Myocyte (in vitro differentiated cells): ENCODE data around the gene ZRSR2. TPM values are rescaled to one million over a fixed set of nuclear protein-coding genes. Genes with fewer than 3 reads are reported as not detected.

Source experiments
- DNase-seq: peaks from one replicate; pipeline ENCODE4 v3.0.0-alpha.2; 2012; ENCODE audit warnings: low read depth
- total RNA-seq: library from RNA; depleted of rRNA; stranded (reverse); fragments of >200 nt; gene quantifications from 2 replicates; pipeline ENCODE4 v1.2.3, GENCODE V29; 2014

The ZRSR2 gene
- total RNA-seq, 1 donor from 2014 or later, result 4.5 TPM

- peak; percentile 4 for DNase-seq
Observed at GRCh38 chrX:15849555-15849954, 59.3 kb downstream of the ZRSR2 start.

- peak; percentile 13 for DNase-seq
Observed at GRCh38 chrX:15853586-15854079, 63.3 kb downstream of the ZRSR2 start.

- peak; percentile 56 for DNase-seq
Observed at GRCh38 chrX:15854080-15854655, 63.9 kb downstream of the ZRSR2 start.

- DNase-seq, result peak; percentile 90
Observed at GRCh38 chrX:15854712-15855567, 64.7 kb downstream of the ZRSR2 start, which contains the start of gene AP1S2. Gene AP1S2 (minus strand): TSS chrX:15854813. CDS start chrX:15852524, 2,289 bp downstream.

GRCh38 chrX:15855568-15856221 lies 65.4 kb downstream of the ZRSR2 start:
- no peak for DNase-seq

DNA sequence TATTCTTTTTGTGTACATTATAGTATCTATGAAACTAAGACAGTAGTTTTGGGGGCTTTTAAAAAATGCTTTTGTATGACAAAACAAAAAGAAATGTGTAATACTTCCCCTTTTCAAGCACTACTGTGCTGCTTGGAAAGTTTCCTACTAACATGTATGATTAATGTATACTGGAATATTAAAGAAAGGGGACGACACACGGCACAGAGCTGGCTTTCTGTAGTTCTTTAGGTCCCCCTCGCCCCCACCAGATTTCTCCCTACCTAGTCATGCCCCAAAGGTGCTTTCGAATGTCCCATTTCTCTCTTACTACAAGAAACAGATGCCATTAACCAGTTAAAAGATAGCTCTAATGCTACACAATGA lies 65.9 kb downstream of the ZRSR2 start:
- DNase-seq, result no peak

DNA sequence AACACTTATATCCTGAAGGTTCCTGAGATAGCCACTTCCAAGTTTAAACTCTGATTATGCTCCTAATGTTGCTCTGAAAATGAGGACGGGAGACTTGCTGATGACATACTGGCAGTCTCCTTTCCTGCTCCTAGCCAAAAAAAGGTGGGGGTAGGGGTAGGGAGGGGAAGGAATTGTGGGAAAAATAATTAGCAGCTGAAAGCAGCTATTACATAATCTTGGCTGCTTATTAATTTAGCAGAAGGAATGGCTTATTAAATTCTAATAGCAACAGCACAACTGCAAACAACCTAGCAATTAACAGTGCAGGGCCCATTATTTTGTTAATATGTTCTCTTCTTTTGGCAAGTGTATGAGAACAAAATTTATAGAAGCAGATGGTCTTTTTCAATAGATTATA lies 66.4 kb downstream of the ZRSR2 start:
- no peak for DNase-seq

DNA sequence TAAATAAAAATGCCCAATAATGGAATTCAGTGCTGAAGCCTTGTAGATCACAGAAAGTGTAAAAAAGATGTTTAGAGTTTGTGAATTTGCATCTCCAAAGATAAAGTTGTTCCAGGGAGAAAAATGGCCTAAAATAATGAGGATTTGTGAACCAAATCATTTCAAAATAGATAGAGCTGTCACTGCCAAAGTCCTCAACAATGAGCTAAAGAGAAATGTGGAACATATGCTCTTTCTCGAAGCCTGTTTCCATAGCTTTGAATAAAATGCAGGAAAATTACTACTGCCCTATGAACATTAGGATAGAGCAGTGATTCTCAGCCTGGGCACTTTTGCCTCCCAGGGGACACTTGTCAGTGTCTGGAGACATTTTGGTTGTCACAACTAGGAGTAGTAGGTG lies 67.8 kb downstream of the ZRSR2 start:
- DNase-seq, result no peak

GRCh38 chrX:15860921-15861320 lies 70.6 kb downstream of the ZRSR2 start:
- no peak for DNase-seq

GRCh38 chrX:15864023-15864422 lies 73.7 kb downstream of the ZRSR2 start:
- no peak for DNase-seq

DNA sequence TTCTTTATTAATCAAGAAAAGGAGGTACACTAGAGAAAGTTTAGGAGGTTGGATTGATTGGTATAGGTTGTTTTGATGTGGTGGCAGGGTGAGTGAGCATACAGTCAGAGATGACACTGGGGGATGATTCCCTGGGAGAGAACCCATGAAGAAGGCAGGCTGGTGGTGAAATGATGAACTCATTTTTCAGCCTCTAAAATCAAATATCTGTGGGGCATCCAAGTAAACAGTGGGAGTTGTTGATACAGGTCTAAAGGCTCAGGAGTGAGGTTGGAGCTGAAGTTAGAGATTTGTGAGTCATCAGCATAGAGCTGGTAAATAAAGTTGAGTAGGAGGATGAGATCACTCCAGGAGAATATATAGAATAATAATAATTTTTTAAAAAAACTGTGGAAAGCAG lies 74.3 kb downstream of the ZRSR2 start:
- DNase-seq, result no peak

DNA sequence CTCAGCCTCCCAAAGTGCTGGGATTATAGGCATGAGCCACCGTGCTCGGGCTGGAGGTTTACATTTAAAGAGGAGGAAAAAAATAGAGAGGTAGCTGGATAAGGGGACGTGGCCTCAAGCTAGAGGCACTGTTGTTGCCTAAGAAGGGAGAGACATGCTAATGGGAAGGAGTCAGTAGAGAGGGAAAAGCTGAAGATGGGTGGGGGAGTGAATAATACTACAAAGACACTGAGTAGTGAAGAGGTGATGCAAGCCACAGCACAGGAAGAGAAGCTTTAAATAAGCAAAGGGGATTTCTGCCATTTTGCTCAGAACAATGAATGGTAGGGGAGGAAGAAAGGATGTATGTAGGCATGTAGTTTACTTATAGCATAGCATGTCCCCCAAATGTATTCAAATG lies 75.9 kb downstream of the ZRSR2 start:
- DNase-seq, result no peak

DNA sequence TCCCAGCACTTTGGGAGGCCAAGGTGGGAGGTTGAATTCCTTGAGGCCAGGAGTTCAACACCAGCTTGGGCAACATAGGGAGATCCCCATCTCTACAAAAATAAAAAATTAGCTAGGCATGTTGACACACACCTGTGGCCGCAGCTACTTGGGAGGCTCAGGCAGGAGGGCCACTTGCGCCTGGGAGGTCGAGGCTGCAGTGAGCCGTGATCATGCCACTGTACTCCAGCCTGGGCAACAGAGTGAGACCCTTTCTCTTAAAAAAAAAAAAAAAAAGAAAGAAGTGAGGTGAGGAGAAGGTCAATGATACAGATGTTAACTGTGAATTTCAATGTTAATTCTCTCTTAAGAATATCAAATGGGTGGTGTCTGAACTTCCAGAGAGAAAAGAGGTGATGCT lies 79.4 kb downstream of the ZRSR2 start:
- DNase-seq, result no peak

GRCh38 chrX:15870310-15870709 lies 80.0 kb downstream of the ZRSR2 start:
- DNase-seq, result no peak

Other genes starting within 250 kb of the ZRSR2 start
- gene ACE2, start 189.5 kb upstream of the ZRSR2 start, total RNA-seq, result not detected in 2 replicates
- not detected in 2 replicates for gene CLTRN, start 125.7 kb upstream of the ZRSR2 start, total RNA-seq
- gene CA5B, start 52.2 kb upstream of the ZRSR2 start, total RNA-seq, result 4.1 and 4.7 TPM in 2 replicates
- gene AP1S2, start 64.3 kb downstream of the ZRSR2 start, total RNA-seq, result 61.2 and 77.3 TPM in 2 replicates